Type B pancreatic cell (in vitro differentiated cells): ENCODE measurements around the gene OR52W1. TPM values are rescaled to one million over a fixed set of nuclear protein-coding genes. Genes with fewer than 3 reads are reported as not detected.
A peak's percentile ranks its signal among the peaks of the same experiment; 100 is the strongest.

Source experiments
- DNase-seq: peaks from one replicate; pipeline ENCODE4 v3.0.0; 2021; ENCODE audit warnings: mixed read lengths; ENCODE audit not compliant: unreplicated experiment; ENCODE audit errors: extremely low spot score
- H3K27ac Mint-ChIP-seq: 2 replicates; pipeline ENCODE4 v1.8.0; 2021; ENCODE audit warnings: mild to moderate bottlenecking, mixed read lengths
- H3K27me3 Mint-ChIP-seq: 2 replicates; pipeline ENCODE4 v1.8.0; 2021; ENCODE audit warnings: mixed read lengths
- H3K36me3 Mint-ChIP-seq: 2 replicates; pipeline ENCODE4 v1.8.0; 2021; ENCODE audit warnings: mixed read lengths
- H3K4me1 Mint-ChIP-seq: one replicate; pipeline ENCODE4 v1.8.0; 2021; ENCODE audit warnings: mixed read lengths; ENCODE audit not compliant: unreplicated experiment
- H3K4me3 Mint-ChIP-seq: 2 replicates; pipeline ENCODE4 v1.8.0; 2021; ENCODE audit warnings: mild to moderate bottlenecking, mixed read lengths
- H3K9me3 Mint-ChIP-seq: 2 replicates; pipeline ENCODE4 v1.8.0; 2021; ENCODE audit warnings: mixed read lengths
- total RNA-seq: library from RNA; stranded (reverse); gene quantifications from 2 replicates; pipeline ENCODE4 v1.2.1, GENCODE V29; 2021; ENCODE audit warnings: low replicate concordance
- TF ChIP-seq, protein P1 (sequence below): fragments of 200-600 bp; sonication (generic); conservative IDR thresholded peaks from 2 replicates; pipeline ENCODE4 v1.5.0; 2021; ENCODE audit warnings: antibody characterized with exemption, mild to moderate bottlenecking

Gene OR52W1
- total RNA-seq, 1 donor from 2014 or later, result not detected

DNA sequence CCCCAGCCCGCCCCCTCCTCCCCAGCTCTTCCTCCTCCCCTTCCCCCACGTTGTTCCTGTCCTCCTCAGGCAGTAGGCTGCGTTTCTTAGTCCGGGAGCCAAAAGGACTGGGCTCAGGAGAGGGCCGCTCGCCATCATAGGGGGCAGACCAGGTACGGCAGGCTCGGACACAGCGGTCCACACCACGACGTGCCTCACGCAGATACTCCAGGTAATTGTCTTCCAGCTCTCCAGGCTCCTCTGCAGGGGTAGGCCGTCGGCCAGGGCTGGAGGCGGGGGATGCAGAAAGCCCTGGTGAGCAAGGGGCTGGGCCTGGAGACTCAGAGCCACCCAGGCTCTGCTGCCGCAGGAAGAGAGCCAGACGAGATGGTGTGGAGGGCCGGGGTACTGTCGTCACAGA lies 18.7 kb downstream of the OR52W1 start:
- Mint-ChIP-seq H3K9me3 (no peaks in the 10 kb centered on the region), H3K27ac (no peak overlapping the region), H3K27me3 (no peaks in the 10 kb centered on the region), H3K4me1 (peaks cover 7% of the 10 kb centered on the region), H3K36me3 (peaks cover 19% of the 10 kb centered on the region), H3K4me3 (no peak overlapping the region)
- DNase-seq, result no peak
- TF ChIP-seq, protein P1, sequence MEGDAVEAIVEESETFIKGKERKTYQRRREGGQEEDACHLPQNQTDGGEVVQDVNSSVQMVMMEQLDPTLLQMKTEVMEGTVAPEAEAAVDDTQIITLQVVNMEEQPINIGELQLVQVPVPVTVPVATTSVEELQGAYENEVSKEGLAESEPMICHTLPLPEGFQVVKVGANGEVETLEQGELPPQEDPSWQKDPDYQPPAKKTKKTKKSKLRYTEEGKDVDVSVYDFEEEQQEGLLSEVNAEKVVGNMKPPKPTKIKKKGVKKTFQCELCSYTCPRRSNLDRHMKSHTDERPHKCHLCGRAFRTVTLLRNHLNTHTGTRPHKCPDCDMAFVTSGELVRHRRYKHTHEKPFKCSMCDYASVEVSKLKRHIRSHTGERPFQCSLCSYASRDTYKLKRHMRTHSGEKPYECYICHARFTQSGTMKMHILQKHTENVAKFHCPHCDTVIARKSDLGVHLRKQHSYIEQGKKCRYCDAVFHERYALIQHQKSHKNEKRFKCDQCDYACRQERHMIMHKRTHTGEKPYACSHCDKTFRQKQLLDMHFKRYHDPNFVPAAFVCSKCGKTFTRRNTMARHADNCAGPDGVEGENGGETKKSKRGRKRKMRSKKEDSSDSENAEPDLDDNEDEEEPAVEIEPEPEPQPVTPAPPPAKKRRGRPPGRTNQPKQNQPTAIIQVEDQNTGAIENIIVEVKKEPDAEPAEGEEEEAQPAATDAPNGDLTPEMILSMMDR, result no peak

DNA sequence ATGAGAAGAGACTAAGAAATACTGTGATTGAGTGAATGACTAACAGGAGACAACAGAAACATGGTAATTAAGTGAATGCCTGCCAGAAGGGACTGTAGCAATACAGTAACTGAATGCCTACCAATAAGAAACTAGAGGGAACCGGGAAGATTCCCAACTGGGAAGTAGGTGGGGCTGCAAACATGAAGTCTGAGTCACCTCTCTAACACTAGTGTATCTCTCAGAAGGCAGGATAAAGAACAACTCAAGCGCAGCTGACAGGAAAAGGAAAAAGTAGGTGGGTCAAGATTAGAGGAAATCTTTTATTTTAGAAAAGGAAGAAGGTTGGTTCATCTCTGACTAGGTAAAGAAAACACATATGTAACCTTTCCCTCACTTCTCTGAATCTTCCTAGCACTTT lies 20.3 kb downstream of the OR52W1 start:
- H3K9me3 Mint-ChIP-seq, result no peaks in the 10 kb centered on the region
- H3K4me1 Mint-ChIP-seq, result peaks cover 7% of the 10 kb centered on the region
- H3K27ac Mint-ChIP-seq, result peak overlapping the region; percentile 73
- TF ChIP-seq, protein P1, result no peak
- DNase-seq, result no peak
- peaks cover 19% of the 10 kb centered on the region for H3K36me3 Mint-ChIP-seq
- H3K27me3 Mint-ChIP-seq, result no peaks in the 10 kb centered on the region
- no peak overlapping the region for H3K4me3 Mint-ChIP-seq

DNA sequence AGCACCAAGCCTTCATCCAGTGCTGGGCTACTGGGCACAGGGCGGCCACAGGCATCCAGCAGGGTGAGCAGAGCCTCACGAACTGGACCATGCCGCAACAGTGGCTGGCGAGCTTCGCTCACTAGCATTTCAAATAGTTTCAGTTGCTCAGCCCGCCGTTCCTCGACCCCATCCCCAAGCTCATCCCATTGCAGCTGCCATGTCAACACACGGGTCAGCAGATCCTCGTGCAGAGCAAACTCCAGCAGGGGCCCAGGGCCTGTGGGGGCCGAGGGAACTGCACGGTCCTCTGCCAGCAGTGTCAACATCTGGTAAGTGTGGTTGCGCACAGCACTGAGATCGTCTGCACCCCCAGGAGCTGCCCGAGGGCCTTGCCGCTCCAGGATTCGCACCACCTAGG lies 24.8 kb downstream of the OR52W1 start:
- H3K36me3 Mint-ChIP-seq, result peaks cover 10% of the 10 kb centered on the region

DNA sequence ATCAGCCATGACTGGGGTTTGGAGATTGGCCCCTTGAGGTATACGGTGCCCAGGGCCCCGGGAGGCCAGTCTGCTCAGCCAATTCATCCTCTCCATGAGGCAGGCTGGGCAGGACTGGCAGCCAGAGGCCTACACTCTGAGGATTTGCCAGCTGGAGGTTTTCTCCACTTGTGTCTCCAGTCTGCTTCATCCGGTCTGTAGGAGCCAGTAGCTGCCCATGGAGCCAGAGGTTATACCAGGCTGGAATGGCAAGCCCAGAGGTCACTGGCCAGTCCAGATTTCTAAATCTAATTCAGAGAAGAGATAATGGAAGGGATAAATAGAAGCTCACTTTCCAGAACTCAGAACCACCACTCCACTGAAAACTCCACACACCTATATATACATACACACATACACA lies 25.4 kb downstream of the OR52W1 start:
- Mint-ChIP-seq H3K4me1 (peaks cover 4% of the 10 kb centered on the region), H3K4me3 (no peak overlapping the region), H3K9me3 (peaks cover 5% of the 10 kb centered on the region), H3K27me3 (no peaks in the 10 kb centered on the region), H3K36me3 (peaks cover 5% of the 10 kb centered on the region), H3K27ac (no peak overlapping the region)
- TF ChIP-seq, protein P1, result no peak
- no peak for DNase-seq

More for the DNA sequence above, 24.8 kb downstream of the OR52W1 start:
- H3K27me3 Mint-ChIP-seq, result no peaks in the 10 kb centered on the region
- H3K27ac Mint-ChIP-seq, result no peak overlapping the region
- no peak for DNase-seq
- H3K4me3 Mint-ChIP-seq, result no peak overlapping the region
- H3K9me3 Mint-ChIP-seq, result peaks cover 5% of the 10 kb centered on the region
- H3K4me1 Mint-ChIP-seq, result no peaks in the 10 kb centered on the region
- TF ChIP-seq, protein P1, result no peak

DNA sequence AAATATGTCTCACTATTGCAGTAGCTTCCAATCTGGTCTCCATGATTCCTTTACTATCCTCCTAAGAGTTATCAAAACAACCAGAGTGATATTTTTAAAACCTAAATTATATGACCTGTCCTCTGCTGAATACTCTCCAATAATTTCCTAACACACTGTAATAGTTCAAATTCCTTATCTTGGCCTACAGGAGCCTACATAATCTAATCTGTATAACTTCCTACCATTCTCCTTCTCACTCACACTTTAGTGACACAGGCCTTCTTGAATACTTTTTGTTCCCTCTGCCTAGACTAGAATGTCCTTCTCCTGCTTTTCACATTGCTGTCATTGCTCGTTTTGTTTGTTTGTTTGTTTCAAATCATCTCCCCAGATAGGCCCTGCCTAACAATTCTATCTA lies 26.0 kb downstream of the OR52W1 start:
- TF ChIP-seq, protein P1, result no peak
- Mint-ChIP-seq H3K9me3 (peaks cover 5% of the 10 kb centered on the region), H3K36me3 (peaks cover 5% of the 10 kb centered on the region), H3K4me3 (no peak overlapping the region), H3K4me1 (peaks cover 5% of the 10 kb centered on the region), H3K27ac (no peak overlapping the region), H3K27me3 (no peaks in the 10 kb centered on the region)
- DNase-seq, result no peak

DNA sequence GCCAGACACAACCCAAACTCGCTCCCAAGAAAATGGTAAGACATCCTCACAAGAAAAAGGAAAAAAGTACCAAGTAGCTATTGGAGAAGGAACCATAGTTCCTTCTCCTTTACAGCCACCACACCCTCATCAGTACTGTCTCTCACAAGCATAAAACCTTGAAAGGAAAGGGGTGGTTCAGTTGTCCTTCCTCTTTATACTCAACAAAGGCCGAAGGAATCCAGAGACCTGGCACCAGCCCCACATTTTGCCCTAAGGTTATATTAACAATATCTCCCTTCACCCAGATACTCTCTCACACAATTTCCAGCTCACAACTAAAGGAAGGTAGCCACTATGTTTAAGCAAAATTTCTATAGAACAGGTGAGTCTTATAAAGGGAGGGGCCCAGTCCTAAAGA lies 26.9 kb downstream of the OR52W1 start:
- peaks cover 5% of the 10 kb centered on the region for H3K4me1 Mint-ChIP-seq
- H3K27ac Mint-ChIP-seq, result no peak overlapping the region
- TF ChIP-seq, protein P1, result no peak
- H3K36me3 Mint-ChIP-seq, result peaks cover 5% of the 10 kb centered on the region
- H3K9me3 Mint-ChIP-seq, result peaks cover 5% of the 10 kb centered on the region
- no peak for DNase-seq
- no peak overlapping the region for H3K4me3 Mint-ChIP-seq
- H3K27me3 Mint-ChIP-seq, result no peaks in the 10 kb centered on the region
